Endothelial cell of umbilical vein (primary cell): ENCODE results near the gene EMD.

Experiments used
- CTCF ChIP-seq, 2 donors: IDR thresholded peaks; 1 replicate in 1 of 2; 2 replicates in 1 of 2; pipeline ENCODE4 v1.5.1; 2011; ENCODE audit warnings: low read length in 2 of 2, mild to moderate bottlenecking in 2 of 2, moderate library complexity in 2 of 2, control low read depth in 1 of 2, inconsistent platforms in 1 of 2, low read depth in 1 of 2; ENCODE audit not compliant: insufficient read depth in 1 of 2; ENCODE audit errors: extremely low read depth in 1 of 2
- EZH2 ChIP-seq: IDR thresholded peaks from 2 replicates; pipeline ENCODE4 v1.6.1; 2012; ENCODE audit warnings: borderline replicate concordance, low read depth, mild to moderate bottlenecking, moderate library complexity, low read length, inconsistent platforms; ENCODE audit not compliant: severe bottlenecking
- FOS ChIP-seq: IDR thresholded peaks from 2 replicates; pipeline ENCODE4 v1.6.1; 2011; ENCODE audit warnings: mild to moderate bottlenecking, low read length, moderate library complexity, borderline replicate concordance; ENCODE audit not compliant: insufficient read depth
- GATA2 ChIP-seq: IDR thresholded peaks from 2 replicates; pipeline ENCODE4 v1.7.0; 2011; ENCODE audit warnings: low read depth, mild to moderate bottlenecking, moderate library complexity, mixed read lengths, low read length; ENCODE audit not compliant: insufficient read length, insufficient read depth
- JUN ChIP-seq: IDR thresholded peaks from 2 replicates; pipeline ENCODE4 v1.6.1; 2011; ENCODE audit warnings: borderline replicate concordance, low read depth; ENCODE audit not compliant: insufficient read length, insufficient read depth
- MAX ChIP-seq: IDR thresholded peaks from 2 replicates; pipeline ENCODE4 v1.6.1; 2011; ENCODE audit not compliant: insufficient read depth, insufficient read length
- MYC ChIP-seq: IDR thresholded peaks from one replicate; pipeline ENCODE4 v1.6.1; 2011; ENCODE audit warnings: mild to moderate bottlenecking, low read depth, low read length
- POLR2A ChIP-seq: IDR thresholded peaks from 2 replicates; pipeline ENCODE4 v1.6.1; 2012; ENCODE audit warnings: low read depth, mild to moderate bottlenecking, control low read depth, low read length
- POLR2AphosphoS5 ChIP-seq: IDR thresholded peaks from 2 replicates; pipeline ENCODE4 v1.6.1; 2012; ENCODE audit warnings: low read depth, mild to moderate bottlenecking, control low read depth, low read length, moderate library complexity; ENCODE audit not compliant: insufficient read depth

DNA sequence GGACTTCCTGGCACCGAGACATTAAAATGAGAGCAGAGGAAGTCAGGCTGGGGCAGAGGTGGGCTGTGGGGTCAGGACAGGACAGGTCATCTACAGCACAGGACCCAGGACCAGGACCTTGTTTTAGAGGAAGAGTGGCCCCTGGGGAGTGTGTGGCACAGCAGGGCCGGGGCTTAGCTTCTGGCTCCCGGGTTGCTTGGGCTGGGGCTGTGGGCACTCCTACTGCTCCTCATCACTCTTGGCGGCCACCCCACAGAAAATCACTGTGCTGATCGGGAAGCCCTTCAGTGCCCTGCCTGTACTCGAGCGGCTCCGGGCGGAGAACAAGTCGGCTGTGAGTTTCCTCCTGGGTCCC, 41.3 kb downstream of the EMD start:
- TF ChIP-seq CTCF (IDR thresholded peaks at IDR 0.05; ENCODE audit: extremely low read depth in 1 of 2, insufficient read depth in 1 of 2, low read depth in 1 of 2, low read length in 2 of 2) (no peak), POLR2A (no peak), POLR2AphosphoS5 (no peak), EZH2 (no peak), FOS (no peak), MAX (no peak), MYC (no peak), JUN (no peak), GATA2 (no peak)
